Endothelial cell (in vitro differentiated cells): Measurements from ENCODE around the gene CHST11. TPM values are rescaled to one million over a fixed set of nuclear protein-coding genes. Genes with fewer than 3 reads are reported as not detected.

ENCODE experiments used
- DNase-seq: peaks from one replicate; pipeline ENCODE4 v3.0.0; 2021; ENCODE audit warnings: low spot score
- H3K27ac Mint-ChIP-seq: one replicate; pipeline ENCODE4 v1.8.0; 2021; ENCODE audit warnings: mixed read lengths, inconsistent platforms; ENCODE audit not compliant: unreplicated experiment
- H3K27me3 Mint-ChIP-seq: one replicate; pipeline ENCODE4 v1.8.0; 2021; ENCODE audit warnings: mild to moderate bottlenecking, moderate library complexity, mixed read lengths, inconsistent platforms; ENCODE audit not compliant: unreplicated experiment
- H3K36me3 Mint-ChIP-seq: one replicate; pipeline ENCODE4 v1.8.0; 2021; ENCODE audit warnings: mild to moderate bottlenecking, low read depth, mixed read lengths, inconsistent platforms; ENCODE audit not compliant: unreplicated experiment
- H3K4me1 Mint-ChIP-seq: one replicate; pipeline ENCODE4 v1.8.0; 2021; ENCODE audit warnings: mild to moderate bottlenecking, mixed read lengths, inconsistent platforms; ENCODE audit not compliant: unreplicated experiment
- H3K4me3 Mint-ChIP-seq: one replicate; pipeline ENCODE4 v1.8.0; 2021; ENCODE audit warnings: mild to moderate bottlenecking, mixed read lengths, inconsistent platforms; ENCODE audit not compliant: unreplicated experiment
- H3K9me3 Mint-ChIP-seq: one replicate; pipeline ENCODE4 v1.8.0; 2021; ENCODE audit warnings: mixed read lengths, inconsistent platforms; ENCODE audit not compliant: unreplicated experiment
- total RNA-seq: library from RNA; stranded (reverse); fragmentation: NEBNext Ultra II Directional; extraction: Animal tissue kit (Norgen Biotek cat#: 25700); gene quantifications from one replicate; pipeline ENCODE4 v1.2.1, GENCODE V29; 2021; ENCODE audit not compliant: unreplicated experiment
- TF ChIP-seq, protein P1 (sequence below): fragments of 200-600 bp; sonication (generic); IDR thresholded peaks from one replicate; pipeline ENCODE4 v1.5.0; 2021; ENCODE audit warnings: antibody characterized with exemption; ENCODE audit not compliant: unreplicated experiment

The CHST11 gene
- total RNA-seq, 1 donor from 2014 or later: 11.8 TPM

GRCh38 chr12:104460041-104460719 is 3.4 kb downstream of the CHST11 start:
- Mint-ChIP-seq H3K9me3 (no peaks in the 10 kb centered on the region), H3K27me3 (peaks cover 2% of the 10 kb centered on the region), H3K27ac (peak overlapping the region; percentile 75), H3K36me3 (peaks cover 3% of the 10 kb centered on the region), H3K4me3 (no peak overlapping the region), H3K4me1 (peaks cover 14% of the 10 kb centered on the region)
- DNase-seq: no peak
- TF ChIP-seq, protein P1, sequence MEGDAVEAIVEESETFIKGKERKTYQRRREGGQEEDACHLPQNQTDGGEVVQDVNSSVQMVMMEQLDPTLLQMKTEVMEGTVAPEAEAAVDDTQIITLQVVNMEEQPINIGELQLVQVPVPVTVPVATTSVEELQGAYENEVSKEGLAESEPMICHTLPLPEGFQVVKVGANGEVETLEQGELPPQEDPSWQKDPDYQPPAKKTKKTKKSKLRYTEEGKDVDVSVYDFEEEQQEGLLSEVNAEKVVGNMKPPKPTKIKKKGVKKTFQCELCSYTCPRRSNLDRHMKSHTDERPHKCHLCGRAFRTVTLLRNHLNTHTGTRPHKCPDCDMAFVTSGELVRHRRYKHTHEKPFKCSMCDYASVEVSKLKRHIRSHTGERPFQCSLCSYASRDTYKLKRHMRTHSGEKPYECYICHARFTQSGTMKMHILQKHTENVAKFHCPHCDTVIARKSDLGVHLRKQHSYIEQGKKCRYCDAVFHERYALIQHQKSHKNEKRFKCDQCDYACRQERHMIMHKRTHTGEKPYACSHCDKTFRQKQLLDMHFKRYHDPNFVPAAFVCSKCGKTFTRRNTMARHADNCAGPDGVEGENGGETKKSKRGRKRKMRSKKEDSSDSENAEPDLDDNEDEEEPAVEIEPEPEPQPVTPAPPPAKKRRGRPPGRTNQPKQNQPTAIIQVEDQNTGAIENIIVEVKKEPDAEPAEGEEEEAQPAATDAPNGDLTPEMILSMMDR: no peak

GRCh38 chr12:104460973-104461698 is 4.4 kb downstream of the CHST11 start:
- Mint-ChIP-seq H3K4me1 (peaks cover 14% of the 10 kb centered on the region), H3K27ac (no peak overlapping the region), H3K4me3 (no peak overlapping the region), H3K36me3 (peaks cover 3% of the 10 kb centered on the region), H3K9me3 (no peaks in the 10 kb centered on the region), H3K27me3 (peaks cover 2% of the 10 kb centered on the region)
- DNase-seq: no peak
- TF ChIP-seq, protein P1: no peak

DNA sequence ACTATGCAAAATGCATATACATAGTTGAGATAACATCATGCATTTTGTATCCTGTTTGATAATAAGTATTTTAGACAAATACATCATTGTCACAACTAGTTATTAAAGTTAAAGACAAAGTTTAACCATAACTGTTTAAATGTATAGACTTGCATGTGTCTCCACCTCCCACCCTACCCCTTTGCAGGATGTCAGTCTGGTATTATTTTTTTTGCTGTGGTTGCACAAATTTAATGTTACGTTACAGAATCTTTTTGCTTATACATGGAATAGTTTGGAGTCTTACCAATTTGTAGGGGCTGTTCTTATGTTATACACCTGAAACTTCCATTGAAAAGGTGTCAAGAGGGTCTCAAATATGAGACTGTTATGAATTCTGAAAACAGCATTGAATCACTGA is 5.6 kb downstream of the CHST11 start:
- Mint-ChIP-seq H3K27me3 (peaks cover 2% of the 10 kb centered on the region), H3K9me3 (no peaks in the 10 kb centered on the region), H3K4me3 (no peak overlapping the region), H3K36me3 (peaks cover 3% of the 10 kb centered on the region), H3K4me1 (peaks cover 14% of the 10 kb centered on the region), H3K27ac (no peak overlapping the region)
- TF ChIP-seq, protein P1: no peak
- DNase-seq: no peak

DNA sequence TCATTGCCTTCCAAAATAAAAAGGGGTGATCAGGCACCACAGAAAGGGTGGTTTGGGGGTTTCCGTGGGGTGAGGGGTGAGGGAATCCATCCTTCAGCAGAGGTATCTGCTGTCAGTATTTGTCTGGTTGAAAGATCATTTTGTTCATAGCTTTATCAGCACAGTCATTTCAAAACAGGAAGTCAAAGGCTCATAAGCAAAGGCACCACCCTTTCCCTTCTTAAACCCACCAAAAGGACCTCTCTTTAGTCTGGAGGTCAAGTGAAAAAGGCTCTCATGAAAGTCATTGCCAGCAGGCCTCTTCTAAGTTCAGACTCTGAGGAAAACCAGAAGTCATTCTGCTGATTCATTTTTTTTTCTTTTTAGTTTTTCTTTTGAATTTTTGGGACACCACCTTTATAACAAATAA is 6.2 kb downstream of the CHST11 start:
- H3K4me1 Mint-ChIP-seq: peaks cover 10% of the 10 kb centered on the region
- peaks cover 2% of the 10 kb centered on the region for H3K27me3 Mint-ChIP-seq

More for the DNA sequence above, 6.2 kb downstream of the CHST11 start:
- Mint-ChIP-seq H3K36me3 (no peaks in the 10 kb centered on the region), H3K27ac (no peak overlapping the region), H3K4me3 (no peak overlapping the region), H3K9me3 (no peaks in the 10 kb centered on the region)
- TF ChIP-seq, protein P1: no peak
- DNase-seq: no peak
